K562 (cell line): ENCODE results near the gene TMC5. TPM values are rescaled to one million over a fixed set of nuclear protein-coding genes. Genes with fewer than 3 reads are reported as not detected.

Experiments used
- ATAC-seq: fragments of 200-7000 bp; cut with Tn5 transposase; 3 replicates; pipeline ENCODE4 v1.9.1; 2020; ENCODE audit warnings: moderate library complexity
- BruUV-seq: library from RNA; stranded (reverse); fragments of 400-500 nt; replicated peaks from 2 replicates; lab custom pipeline; 2021; lab: Mats Ljungman, UMichigan
- CTCF ChIA-PET: fragments of 300-600 bp; formaldehyde crosslinking; extraction: SDS; loops from one replicate; lab custom pipeline; 2021; ENCODE audit warnings: low intra/inter-chr PET ratio; lab: Yijun Ruan, JAX
- POLR2A ChIA-PET: fragments of 300-600, 350-650 bp; sonication (Branson Sonifier 250); formaldehyde crosslinking; extraction: SDS; loops from one replicate; lab custom pipeline; 2021; ENCODE audit warnings: antibody characterized with exemption, inconsistent platforms; lab: Yijun Ruan, JAX
- DNase-seq, 4 experiments: peaks; one replicate each; pipeline versions ENCODE4 v3.0.0 to v3.0.0-alpha.2; 2011 to 2018; ENCODE audit warnings: low spot score in 3 of 4, mixed read lengths in 3 of 4; ENCODE audit errors: extremely low read depth in 1 of 4
- FAIRE-seq: peaks from 2 replicates; lab custom pipeline; 2011; peaks lifted over from hg19 to GRCh38; lab: Jason Lieb, UNC
- H2AFZ ChIP-seq: 2 replicates; pipeline ENCODE4 v1.6.0; 2011; ENCODE audit warnings: low read depth, low read length, control low read depth, inconsistent platforms
- H3K27ac ChIP-seq: fragments of 200-600 bp; 3 replicates; pipeline ENCODE4 v1.8.0; 2011; ENCODE audit warnings: low read depth, mild to moderate bottlenecking, control low read depth, inconsistent platforms, low read length, moderate library complexity, mixed read lengths; ENCODE audit errors: extremely low read depth
- H3K27me3 ChIP-seq, 2 experiments: fragments of 300-600 bp in 1 of 2; 2 replicates in 1 of 2; 3 replicates in 1 of 2; pipeline versions ENCODE4 v1.6.0 to v1.8.0; 2011; ENCODE audit warnings: inconsistent platforms in 2 of 2, low read length in 2 of 2, mild to moderate bottlenecking in 1 of 2, mixed read lengths in 1 of 2, moderate library complexity in 1 of 2; ENCODE audit not compliant: control insufficient read depth in 2 of 2, insufficient read depth in 2 of 2
- H3K36me3 ChIP-seq: fragments of 300-600 bp; 3 replicates; pipeline ENCODE4 v1.8.0; 2011; ENCODE audit warnings: mild to moderate bottlenecking, low read length, inconsistent platforms; ENCODE audit not compliant: control insufficient read depth, insufficient read depth
- H3K4me1 ChIP-seq, 2 experiments: fragments of 200-600 bp in 1 of 2; replicated peaks in 1 of 2; 2 replicates in 1 of 2; 3 replicates in 1 of 2; pipeline versions ENCODE4 v1.5.1 to v1.8.0; 2011; ENCODE audit warnings: inconsistent platforms in 2 of 2, low read length in 2 of 2, mild to moderate bottlenecking in 1 of 2, mixed read lengths in 1 of 2, moderate library complexity in 1 of 2; ENCODE audit not compliant: control insufficient read depth in 2 of 2, insufficient read depth in 2 of 2
- H3K4me2 ChIP-seq: 2 replicates; pipeline ENCODE4 v1.6.1; 2011; ENCODE audit warnings: low read length, control low read depth, inconsistent platforms, mixed read lengths; ENCODE audit not compliant: insufficient read depth
- H3K4me3 ChIP-seq: fragments of 200-600 bp; sonication (generic), shearing (Covaris generic); 2 replicates; pipeline ENCODE4 v1.5.1; 2016; ENCODE audit warnings: control low read depth, inconsistent platforms
- H3K79me2 ChIP-seq: fragments of 200-600 bp; 3 replicates; pipeline ENCODE4 v1.8.0; 2011; ENCODE audit warnings: low read length, inconsistent platforms; ENCODE audit not compliant: control insufficient read depth, insufficient read depth
- H3K9ac ChIP-seq, 2 experiments: 2 replicates each; pipeline versions ENCODE4 v1.6.0 to v1.6.1; 2011; ENCODE audit warnings: low read depth in 2 of 2, low read length in 2 of 2, control low read depth in 1 of 2, inconsistent platforms in 1 of 2, mild to moderate bottlenecking in 1 of 2, mixed read lengths in 1 of 2; ENCODE audit not compliant: insufficient read depth in 1 of 2
- H3K9me1 ChIP-seq: one replicate; pipeline ENCODE4 v1.6.0; 2011; ENCODE audit warnings: inconsistent platforms, mild to moderate bottlenecking, low read length, moderate library complexity; ENCODE audit not compliant: control insufficient read depth, insufficient read depth
- H3K9me3 ChIP-seq: replicated peaks from 2 replicates; pipeline ENCODE4 v1.5.1; 2011; ENCODE audit warnings: low read depth, low read length, inconsistent platforms; ENCODE audit not compliant: control insufficient read depth, insufficient read depth
- H4K20me1 ChIP-seq: replicated peaks from 2 replicates; pipeline ENCODE4 v1.6.1; 2011; ENCODE audit warnings: low read length, inconsistent platforms, mixed read lengths; ENCODE audit not compliant: control insufficient read depth, insufficient read depth
- ARHGAP35 ChIP-seq: fragments of 450-650 bp; IDR thresholded peaks from 2 replicates; pipeline ENCODE4 v1.6.1; 2018; ENCODE audit not compliant: partially characterized antibody
- BRD9 ChIP-seq: fragments of 450-650 bp; IDR thresholded peaks from 2 replicates; pipeline ENCODE4 v1.6.1; 2018; ENCODE audit warnings: low read depth; ENCODE audit not compliant: partially characterized antibody
- NEUROD1 ChIP-seq: fragments of 150-350 bp; IDR thresholded peaks from 2 replicates; pipeline ENCODE4 v1.6.1; 2014; ENCODE audit warnings: borderline replicate concordance, low read length, low read depth; ENCODE audit not compliant: partially characterized antibody
- NKRF ChIP-seq: fragments of 450-650 bp; IDR thresholded peaks from 2 replicates; pipeline ENCODE4 v1.6.1; 2016; ENCODE audit warnings: borderline replicate concordance
- NR3C1 ChIP-seq: sonication (generic); formaldehyde crosslinking; IDR thresholded peaks from 2 replicates; pipeline ENCODE4 v1.8.1; 2022; ENCODE audit warnings: missing genetic modification reagents
- POLR2A ChIP-seq: fragments of 450-650 bp; conservative IDR thresholded peaks from 2 replicates; pipeline ENCODE4 v1.6.1; 2016
- WGBS: fragments of 100-300 bp; shearing (Covaris generic); methylation state at CpG from one replicate; pipeline ENCODE4 v1.1.6; 2016; ENCODE audit warnings: low coverage, mixed read lengths; ENCODE audit not compliant: insufficient coverage; ENCODE audit errors: missing lambda C conversion rate; 5-methylcytosine and 5-hydroxymethylcytosine counted together
- in situ Hi-C: fragments of 300-500 bp; cut with MboI; formaldehyde crosslinking; loops from 4 replicates; pipeline ENCODE4 v1.15.0; 2018; ENCODE audit warnings: inconsistent platforms, mixed read lengths
- intact Hi-C: fragments of 100-400 bp; cut with micrococcal nuclease; formaldehyde crosslinking; loops from 2 replicates; pipeline ENCODE4 v1.14.2; 2022
- polyA plus RNA-seq, 8 experiments: library from polyadenylated mRNA; depleted of rRNA in 4 of 8; stranded (reverse) in 5 of 8; unstranded in 3 of 8; fragments of >200 nt; fragmentation: Nextera tagmentation in 2 of 8; fragmentation: Illumina TruSeq in 1 of 8; extraction: Ambion mirVana in 2 of 8; extraction: Trizol in 1 of 8; gene quantifications; 2 replicates each; pipeline versions ENCODE4 v1.2.1 to v1.2.3, GENCODE V29; 2011 to 2014; ENCODE audit warnings: inconsistent platforms in 1 of 8, missing spikeins in 1 of 8
- total RNA-seq, 7 experiments: library from RNA; depleted of rRNA in 6 of 7; stranded (reverse); fragments of >200 nt in 6 of 7; fragmentation: Illumina TruSeq in 2 of 7; extraction: Trizol in 2 of 7; gene quantifications; 2 replicates each; pipeline versions ENCODE4 v1.2.1 to v1.2.3, GENCODE V29; 2011 to 2021; ENCODE audit warnings: low replicate concordance in 1 of 7

The TMC5 gene
- total and polyA plus RNA-seq, 9 of the 15 experiments (the other 6 are each of a cell fraction or from before 2014, with no cell fraction given): 0.83 to 2.6 (median 1.6) TPM

GRCh38 chr16:19482291-19482690 is 64.6 kb downstream of the TMC5 start:
- ATAC-seq: no peak
- no peak for DNase-seq
- H3K9me3 ChIP-seq: no peaks in the 10 kb centered on the region
- H3K4me1 ChIP-seq: peaks cover 12 to 20% of the 10 kb centered on the region in 2 experiments; a peak in 4 of 5 replicates
- no peak overlapping the region for H3K4me3 ChIP-seq
- no peak for TF ChIP-seq POLR2A
- no peak for TF ChIP-seq NR3C1 (CRISPR knock-in tag)
- TF ChIP-seq NKRF: no peak
- no peak for TF ChIP-seq ARHGAP35
- TF ChIP-seq BRD9: no peak
- TF ChIP-seq NEUROD1: no peak
- POLR2A ChIA-PET: interaction anchor here (0.7 kb wide), 1 partner anchor 9 kb away, joined by 3 read pairs; no protein-coding TSS in a partner anchor
- H3K4me2 ChIP-seq: no peak overlapping the region
- no peak overlapping the region for H3K9ac ChIP-seq
- WGBS: 89% methylated on average over 1 of the region's 1 CpG
- H3K27me3 ChIP-seq: no peaks in the 10 kb centered on the region; a peak in 1 of 5 replicates
- H4K20me1 ChIP-seq: no peaks in the 10 kb centered on the region
- no TSS peak for BruUV-seq
- H3K27ac ChIP-seq: no peak overlapping the region
- no peaks in the 10 kb centered on the region; the same call in 2 of the 3 replicates for H3K36me3 ChIP-seq
- H3K79me2 ChIP-seq: peaks cover 7% of the 10 kb centered on the region; the same call in 1 of the 3 replicates
- intact Hi-C loops: loop anchor here (10.0 kb wide), 1 partner anchor 87 kb away; no protein-coding TSS in a partner anchor
- CTCF ChIA-PET: no interaction called here
- in situ Hi-C loops: no loop called here
- no peaks in the 10 kb centered on the region for H3K9me1 ChIP-seq
- FAIRE-seq: no peak
- H2AFZ ChIP-seq: no peak overlapping the region
